IPS DF 4.7 (cell line): ENCODE data around the gene TMEM181.
"Not testable (repeated sequence)": the region's sequence is repeated elsewhere in the genome, so short reads cannot be mapped to it uniquely, and the experiment has no call there.

ENCODE experiments used
- DNase-seq: peaks from one replicate; pipeline ENCODE4 v3.0.0-alpha.2; 2013; ENCODE audit warnings: low spot score; ENCODE audit errors: extremely low read depth

Gene TMEM181

DNA sequence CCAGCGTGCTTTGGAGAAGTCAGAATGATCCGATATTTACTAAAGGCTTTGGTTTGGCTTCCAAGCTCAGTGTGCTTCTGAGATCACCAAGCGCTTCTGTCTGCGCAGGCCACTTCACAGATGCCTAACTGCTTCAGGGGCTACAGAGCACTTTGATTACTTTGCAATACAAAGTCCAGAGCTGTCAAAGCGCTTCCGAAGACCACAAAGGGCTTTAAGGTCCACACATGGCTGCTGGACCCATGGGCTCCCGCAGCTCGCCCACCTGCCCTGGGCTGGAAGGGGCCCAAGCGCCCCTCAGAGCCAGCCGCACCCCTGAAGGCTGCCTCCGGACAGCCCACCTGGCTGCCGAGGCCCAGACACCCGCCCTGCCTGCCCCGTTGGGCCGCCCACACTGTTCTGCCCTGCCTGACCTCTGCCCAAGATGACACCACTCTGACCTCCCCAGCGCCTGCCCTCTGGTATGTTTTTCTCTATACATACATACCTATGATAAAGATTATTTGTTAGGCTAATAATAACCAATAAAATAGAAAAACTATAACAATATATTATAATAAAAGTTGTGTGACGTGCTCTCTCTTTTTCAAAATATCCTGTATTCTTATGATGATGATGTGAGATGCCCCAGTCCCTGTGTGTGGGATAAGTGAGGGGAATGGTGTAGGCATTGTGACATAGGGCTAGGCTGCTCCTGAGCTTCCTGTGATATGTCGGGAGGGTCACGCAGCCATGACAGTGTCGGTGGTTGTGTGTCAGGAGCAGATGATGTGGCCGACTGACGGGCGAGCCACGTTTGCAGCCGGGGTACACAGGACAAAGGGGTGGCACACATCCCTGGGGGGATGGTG lies 62.0 kb downstream of the TMEM181 start:
- DNase-seq, result no peak

DNA sequence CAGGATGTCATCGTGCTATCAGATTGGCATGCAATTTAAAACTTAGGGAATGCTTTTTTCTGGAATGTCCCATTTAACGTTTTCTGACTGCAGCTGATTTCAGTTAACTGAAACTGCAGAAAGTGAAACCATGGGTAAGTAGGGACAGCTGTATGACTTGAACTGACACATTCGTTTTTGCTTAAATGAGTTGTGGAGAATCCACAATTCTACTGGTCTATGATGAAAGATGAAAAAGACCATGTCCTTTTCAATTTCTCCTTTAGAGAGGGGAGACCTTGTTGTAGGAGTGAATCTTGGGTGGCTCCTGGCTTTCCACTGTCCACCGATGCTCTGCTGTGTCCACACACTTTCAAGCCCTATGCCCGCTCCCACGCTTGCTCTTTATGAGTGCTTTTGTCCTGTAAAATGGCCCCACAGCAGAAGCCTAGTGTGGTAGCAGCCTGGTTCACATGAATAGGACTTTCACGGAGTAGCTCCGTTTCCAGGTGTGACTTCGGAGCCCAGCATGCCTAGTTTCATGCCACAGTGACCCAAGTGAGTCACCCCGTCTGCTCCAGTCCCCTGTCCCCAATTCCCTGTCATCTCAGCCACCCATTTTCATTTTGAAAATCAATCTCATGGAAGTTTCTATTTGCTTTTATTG lies 62.8 kb downstream of the TMEM181 start:
- no peak for DNase-seq

DNA sequence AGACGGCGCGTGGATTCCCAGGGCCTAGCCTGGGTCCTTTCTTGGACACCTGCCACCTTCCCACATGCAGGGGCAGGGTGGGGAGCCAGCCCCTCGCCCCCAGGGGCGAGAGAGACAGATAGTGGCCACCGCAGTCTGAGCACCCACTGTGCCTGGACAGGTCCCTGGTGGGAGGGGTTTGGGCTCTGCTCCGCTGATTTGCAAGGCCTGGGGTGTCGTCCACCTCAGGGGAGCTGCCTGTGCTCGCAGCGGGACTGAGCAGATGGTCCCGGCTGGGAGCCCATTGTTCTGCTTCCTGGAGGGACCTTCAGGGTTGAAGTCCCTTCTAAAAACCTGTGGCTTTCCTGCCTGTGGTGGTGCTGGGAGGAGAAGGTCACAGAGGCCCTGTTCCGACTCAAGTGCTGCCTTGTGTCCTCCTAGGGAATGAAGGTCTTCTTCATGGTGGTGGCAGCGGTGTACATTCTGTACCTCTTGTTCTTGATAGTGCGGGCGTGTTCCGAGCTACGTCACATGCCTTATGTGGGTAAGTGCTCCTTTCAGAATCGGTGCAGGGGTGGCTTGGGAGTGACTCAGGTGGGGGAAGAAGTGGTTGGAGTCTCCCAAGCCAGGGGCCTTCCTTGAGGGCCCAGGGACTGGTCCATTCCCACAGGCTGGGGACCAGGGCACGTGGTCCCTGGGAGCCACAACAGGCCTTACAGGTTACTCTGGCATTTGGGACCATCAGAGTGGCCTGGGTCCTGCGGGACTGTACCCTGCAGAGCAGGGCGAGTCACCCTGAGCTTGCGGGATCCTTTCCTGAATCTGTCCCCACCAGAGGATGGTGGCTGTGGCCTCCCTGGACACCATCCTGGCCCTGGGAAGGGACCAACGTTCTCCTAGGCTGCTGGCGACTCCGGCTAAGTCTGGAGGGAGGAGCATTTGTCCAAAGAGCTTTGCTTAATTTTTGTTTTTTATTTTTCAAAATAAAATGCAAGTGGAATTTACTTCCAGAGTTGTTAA lies 65.1 kb downstream of the TMEM181 start:
- DNase-seq, result no peak

GRCh38 chr6:158625881-158626305 lies 66.0 kb downstream of the TMEM181 start:
- no peak for DNase-seq

GRCh38 chr6:158626360-158627167 lies 66.7 kb downstream of the TMEM181 start:
- DNase-seq, result no peak

DNA sequence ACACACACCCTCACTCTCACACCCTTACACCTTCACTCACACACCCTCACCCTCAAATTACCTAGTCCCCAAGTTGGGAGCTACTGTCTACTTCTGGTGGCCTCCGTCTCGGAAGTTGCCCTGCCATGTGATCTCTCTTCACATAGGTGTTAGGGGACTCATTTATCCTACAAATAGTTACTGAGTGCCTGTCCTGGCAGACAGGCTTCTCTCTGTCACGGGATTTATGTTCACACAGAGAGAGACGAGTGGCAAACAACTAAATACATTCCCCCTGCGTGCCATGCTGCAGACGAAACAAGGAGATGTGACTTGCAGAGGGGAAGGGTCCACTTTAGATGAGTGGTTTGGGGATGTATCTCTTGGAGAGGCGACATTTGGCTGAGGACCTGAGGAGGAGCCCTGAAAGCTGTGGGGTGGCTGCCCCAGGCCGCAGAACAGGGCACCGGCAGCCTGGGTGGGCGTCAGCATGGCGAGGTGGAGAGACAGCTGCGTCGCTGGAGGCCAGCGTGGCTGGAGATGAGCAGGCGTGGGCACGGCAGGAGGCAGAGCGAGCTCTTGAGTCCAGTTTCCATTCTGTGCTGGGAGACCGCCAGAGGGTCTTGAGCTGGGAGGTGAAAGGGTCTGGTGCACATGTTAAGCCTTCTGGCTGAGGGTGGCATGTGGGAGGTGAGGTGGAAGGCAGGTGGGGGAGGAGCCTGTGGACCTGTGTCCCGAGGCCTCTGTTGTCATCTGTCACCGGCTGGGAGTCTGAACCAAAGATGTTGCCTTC lies 67.5 kb downstream of the TMEM181 start:
- no peak for DNase-seq

GRCh38 chr6:158627940-158628211 lies 68.0 kb downstream of the TMEM181 start:
- DNase-seq, result no peak

DNA sequence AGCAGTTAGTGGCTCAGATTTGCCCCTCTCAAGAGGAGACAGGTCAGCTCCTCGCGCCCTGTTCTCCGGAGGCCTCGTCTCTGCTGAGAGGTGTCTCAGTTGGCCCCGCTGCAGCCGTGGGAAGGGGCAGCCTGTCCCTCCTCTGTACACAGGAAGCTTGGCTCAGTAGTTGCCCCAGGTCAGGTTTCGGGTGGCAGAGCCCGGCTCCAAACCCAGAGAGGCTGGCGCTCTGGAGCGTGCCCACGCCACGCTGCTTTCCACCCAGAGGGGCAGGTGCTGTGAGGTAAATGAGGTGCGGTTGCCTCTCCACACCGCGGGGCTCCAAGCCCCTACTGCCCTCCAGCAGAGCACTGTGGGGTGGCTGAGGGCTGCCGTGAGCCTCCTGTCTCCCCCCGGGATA lies 68.7 kb downstream of the TMEM181 start:
- no peak for DNase-seq

- DNase-seq, result no peak
Observed at GRCh38 chr6:158629367-158630221, 69.7 kb downstream of the TMEM181 start.

DNA sequence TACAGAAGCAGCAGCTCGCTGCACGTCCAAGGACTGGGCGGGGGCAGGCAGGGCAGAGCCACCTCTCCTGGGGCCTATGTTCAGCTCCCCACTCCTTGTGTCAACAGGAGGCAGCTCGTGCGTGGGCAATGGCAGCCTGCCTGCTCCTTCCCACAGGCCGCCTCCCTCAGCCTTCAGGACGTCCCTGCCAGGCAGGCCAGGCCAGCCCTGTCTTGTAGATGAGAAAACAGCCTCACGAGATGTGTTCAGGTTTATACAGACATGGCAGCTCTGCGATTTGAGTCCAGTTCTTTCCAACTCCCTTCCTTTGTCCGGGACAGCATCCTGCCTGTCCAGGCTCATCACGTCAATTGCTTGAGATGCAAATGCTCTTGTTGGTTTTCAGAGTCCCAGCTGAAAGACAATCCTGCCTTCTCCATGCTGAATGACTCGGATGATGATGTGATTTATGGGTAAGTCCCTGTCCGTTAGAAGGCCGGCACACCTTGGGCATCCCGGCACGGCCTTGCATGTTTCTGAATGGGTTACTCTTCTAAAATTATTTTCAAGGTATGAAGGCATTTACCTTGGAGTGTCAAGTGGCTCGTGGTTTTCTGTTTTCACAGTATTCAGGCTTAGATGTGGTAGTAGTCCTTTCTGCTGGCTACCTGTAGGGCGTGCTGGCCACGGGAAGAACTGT lies 71.2 kb downstream of the TMEM181 start:
- DNase-seq, result no peak

DNA sequence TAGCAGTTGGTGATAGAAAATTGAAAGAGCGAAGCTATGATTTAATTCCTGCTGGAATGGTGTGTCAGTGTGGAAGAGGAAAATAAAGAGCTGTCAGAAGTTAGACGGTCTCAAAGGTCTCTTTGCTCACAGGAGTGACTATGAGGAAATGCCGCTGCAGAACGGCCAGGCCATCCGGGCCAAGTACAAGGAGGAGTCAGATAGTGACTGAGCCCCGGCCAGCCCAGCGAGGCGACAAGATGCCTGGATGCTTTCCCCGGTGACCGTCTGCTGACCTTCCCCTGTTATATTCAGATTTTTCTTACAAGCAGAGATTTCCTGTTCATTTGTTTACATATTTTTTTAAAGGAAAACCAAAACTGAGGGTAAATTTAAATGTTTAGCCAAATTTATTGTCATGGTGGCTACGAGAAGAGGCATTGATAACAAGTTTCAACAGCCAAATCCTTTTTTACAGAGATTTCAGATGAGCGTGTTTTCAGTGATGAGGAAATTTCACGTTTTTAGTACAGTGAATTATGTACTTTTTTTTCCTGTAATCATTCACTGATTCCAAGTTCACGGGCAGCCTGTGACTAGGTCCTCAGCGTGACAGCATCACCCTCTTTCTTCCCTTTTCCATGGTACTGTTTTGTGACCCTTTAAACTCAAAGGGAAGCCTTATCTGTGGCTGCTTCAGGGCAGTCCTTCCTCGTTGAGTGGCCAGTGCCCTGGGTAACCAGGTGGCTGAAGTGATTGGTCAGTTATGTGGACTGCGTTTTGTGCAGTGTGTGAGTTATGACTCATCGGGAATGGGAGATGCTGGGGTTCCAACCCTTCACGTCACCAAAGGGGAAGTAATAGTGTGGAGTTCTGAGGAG lies 72.0 kb downstream of the TMEM181 start:
- DNase-seq, result no peak

GRCh38 chr6:158632538-158633119 lies 72.7 kb downstream of the TMEM181 start:
- not testable (repeated sequence) for DNase-seq

GRCh38 chr6:158633127-158633526 lies 73.2 kb downstream of the TMEM181 start:
- DNase-seq, result no peak

GRCh38 chr6:158634695-158635426 lies 75.0 kb downstream of the TMEM181 start:
- no peak for DNase-seq

DNA sequence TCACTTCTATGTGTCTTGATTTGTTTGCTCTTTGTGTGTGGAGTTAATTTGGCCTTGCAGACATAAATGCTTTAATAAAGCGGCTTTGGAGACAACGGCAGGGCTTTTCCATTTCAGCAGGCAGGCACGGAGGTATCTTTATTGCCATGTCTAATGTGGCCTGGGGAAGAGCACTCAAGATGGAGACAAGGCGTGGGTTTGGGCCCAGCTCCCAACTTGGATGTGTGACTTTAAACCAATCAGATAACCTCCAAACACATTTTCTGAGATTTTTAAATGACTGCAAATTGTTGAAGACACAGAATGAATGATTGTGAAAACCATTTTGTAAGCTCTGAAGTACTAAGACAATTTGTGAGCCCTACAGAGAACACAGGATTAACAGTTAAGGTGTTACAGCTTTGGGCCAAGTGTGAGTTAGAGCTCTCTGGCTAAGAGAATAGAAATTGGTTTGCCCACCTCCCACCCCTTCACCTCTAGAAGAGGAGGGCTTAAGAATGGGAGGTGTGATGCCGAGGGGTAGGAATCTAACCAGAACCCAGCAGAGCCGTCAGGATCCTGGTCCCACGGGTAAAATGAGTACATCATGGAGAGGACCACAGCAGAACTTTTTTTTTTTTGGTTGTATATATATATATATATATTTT lies 75.7 kb downstream of the TMEM181 start:
- no peak for DNase-seq

DNA sequence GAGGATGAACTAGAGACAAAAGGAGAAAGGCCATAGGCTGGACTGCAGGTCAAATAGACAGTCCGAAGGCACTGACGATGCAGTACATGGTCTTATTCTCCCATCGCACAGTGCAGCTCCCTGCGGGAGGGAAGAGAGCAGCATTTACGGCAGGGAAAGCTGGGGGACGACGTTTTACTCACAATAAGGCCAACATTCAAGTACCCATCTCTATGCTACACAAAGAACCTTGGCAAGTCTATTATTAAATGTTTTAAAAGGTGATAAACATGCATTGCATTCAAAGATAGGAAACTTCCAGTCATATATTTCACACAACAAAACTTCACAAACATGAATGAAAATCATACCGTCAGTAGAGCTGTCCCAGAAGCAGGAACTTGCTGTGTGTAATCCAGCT lies 76.9 kb downstream of the TMEM181 start:
- DNase-seq, result no peak
